Peyer's patch (tissue), 4 donors: ENCODE measurements around the gene PTRH1. TPM values are rescaled to one million over a fixed set of nuclear protein-coding genes. Genes with fewer than 3 reads are reported as not detected.
A peak's percentile ranks its signal among the peaks of the same experiment; 100 is the strongest.

Experiments used
- DNase-seq, 3 donors: peaks; one replicate each; pipeline ENCODE4 v3.0.0-alpha.2; 2017 to 2019
- H3K27ac ChIP-seq, 4 donors: fragments of 200-600 bp; sonication (generic); one replicate each; pipeline ENCODE4 v1.5.1; 2016 to 2019
- H3K27me3 ChIP-seq, 2 donors: fragments of 200-600 bp; sonication (generic); one replicate each; pipeline ENCODE4 v1.5.1; 2019
- H3K36me3 ChIP-seq, 3 donors: fragments of 200-600 bp; sonication (generic); one replicate each; pipeline ENCODE4 v1.5.1; 2016 to 2019
- H3K4me1 ChIP-seq, 4 donors: fragments of 200-600 bp; sonication (generic); one replicate each; pipeline ENCODE4 v1.5.1; 2016 to 2019
- H3K4me3 ChIP-seq, 4 donors: fragments of 200-600 bp; sonication (generic); 1 replicate in 3 of 4; 2 replicates in 1 of 4; pipeline ENCODE4 v1.5.1; 2016 to 2019; ENCODE audit warnings: mild to moderate bottlenecking in 1 of 4
- H3K9me3 ChIP-seq, 4 donors: fragments of 200-600 bp; sonication (generic); one replicate each; pipeline ENCODE4 v1.5.1; 2016 to 2019; ENCODE audit warnings: mild to moderate bottlenecking in 1 of 4
- CTCF ChIP-seq, 6 experiments: fragments of 450-650 bp in 4 of 6; fragments of 200-600 bp in 2 of 6; sonication (generic) in 1 of 6; IDR thresholded peaks; one replicate each; pipeline ENCODE4 v1.5.1; 2017 to 2019; ENCODE audit warnings: antibody characterized with exemption in 6 of 6, mild to moderate bottlenecking in 3 of 6, moderate library complexity in 1 of 6
- POLR2A ChIP-seq, 2 donors: fragments of 450-650 bp; IDR thresholded peaks; one replicate each; pipeline ENCODE4 v1.5.1; 2017; ENCODE audit warnings: antibody characterized with exemption in 2 of 2, mild to moderate bottlenecking in 2 of 2, moderate library complexity in 2 of 2
- total RNA-seq, 4 donors: library from RNA; depleted of rRNA; stranded (reverse); fragments of >200 nt; gene quantifications; one replicate each; pipeline ENCODE4 v1.1.0, GENCODE V29; 2016

PTRH1 gene
- total RNA-seq, 4 donors from 2014 or later, result 5.2 to 14.9 (median 7.9) TPM; not detected in 1

GRCh38 chr9:127667127-127667844, 48.2 kb downstream of the PTRH1 start:
- peaks cover 0 to 1% (median 0%) of the 10 kb centered on the region in 3 donors for H3K36me3 ChIP-seq
- peak overlapping the region in 1 of 4 donors; percentile 17 for H3K27ac ChIP-seq
- H3K9me3 ChIP-seq, result no peaks in the 10 kb centered on the region

GRCh38 chr9:127664678-127665507, 50.6 kb downstream of the PTRH1 start:
- DNase-seq, result peak in 1 of 3 donors; percentile 45
- TF ChIP-seq CTCF (IDR thresholded peaks at IDR 0.05) (no peak), POLR2A (IDR thresholded peaks at IDR 0.05) (no peak)
- peak overlapping the region in 3 of 4 donors; percentile 12 to 35 (median 31) for H3K27ac ChIP-seq

More at GRCh38 chr9:127667127-127667844, 48.2 kb downstream of the PTRH1 start:
- Histone ChIP-seq H3K27me3 (no peaks in the 10 kb centered on the region), H3K4me1 (no peaks in the 10 kb centered on the region), H3K4me3 (no peak overlapping the region)
- TF ChIP-seq POLR2A (IDR thresholded peaks at IDR 0.05) (no peak), CTCF (IDR thresholded peaks at IDR 0.05) (no peak)
- no peak for DNase-seq

GRCh38 chr9:127664324-127664677, 51.2 kb downstream of the PTRH1 start:
- Histone ChIP-seq H3K9me3 (no peaks in the 10 kb centered on the region), H3K36me3 (no peaks in the 10 kb centered on the region), H3K27ac (peak overlapping the region in 2 of 4 donors; percentile 31 to 35), H3K27me3 (no peaks in the 10 kb centered on the region), H3K4me3 (no peak overlapping the region), H3K4me1 (no peaks in the 10 kb centered on the region)
- TF ChIP-seq CTCF (IDR thresholded peaks at IDR 0.05), result no peak
- no peak for TF ChIP-seq POLR2A (IDR thresholded peaks at IDR 0.05)
- no peak for DNase-seq

More at GRCh38 chr9:127664678-127665507, 50.6 kb downstream of the PTRH1 start:
- no peak overlapping the region for H3K4me3 ChIP-seq
- no peaks in the 10 kb centered on the region for H3K9me3 ChIP-seq
- H3K36me3 ChIP-seq, result no peaks in the 10 kb centered on the region
- H3K4me1 ChIP-seq, result no peaks in the 10 kb centered on the region
- no peaks in the 10 kb centered on the region for H3K27me3 ChIP-seq

Other genes starting within 250 kb of the PTRH1 start
- 10 to 100 TPM in 2 of 4 donors, 1 to 10 TPM in 2; 4.4 to 90.8 (median 12.6) TPM for gene STXBP1, start 103.4 kb downstream of the PTRH1 start, total RNA-seq
- under 1 TPM in 1 of 4 donors, not detected in 3; 0.27 TPM for gene CFAP157, start 8.7 kb downstream of the PTRH1 start, total RNA-seq
- not detected for gene TTC16, start 416 bp upstream of the PTRH1 start, total RNA-seq
- gene TOR2A, start 19.6 kb upstream of the PTRH1 start, total RNA-seq, result 10 to 100 TPM; 26.4 to 70.9 (median 35.4) TPM
- 10 to 100 TPM in 1 of 4 donors, 1 to 10 TPM in 3; 1.4 to 22.3 (median 4.1) TPM for gene SH2D3C, start 63.0 kb upstream of the PTRH1 start, total RNA-seq
- gene CDK9, start 70.4 kb upstream of the PTRH1 start, total RNA-seq, result 100 to 1,000 TPM in 1 of 4 donors, 10 to 100 TPM in 3; 53.6 to 116 (median 83.9) TPM
- 100 to 1,000 TPM in 1 of 4 donors, 10 to 100 TPM in 3; 46.1 to 105 (median 71.5) TPM for gene FPGS, start 87.2 kb upstream of the PTRH1 start, total RNA-seq
- 10 to 100 TPM in 3 of 4 donors, 1 to 10 TPM in 1; 7.0 to 49.5 (median 25.0) TPM for gene ENG, start 139.0 kb upstream of the PTRH1 start, total RNA-seq
- 10 to 100 TPM in 3 of 4 donors, 1 to 10 TPM in 1; 2.5 to 22.3 (median 18.4) TPM for gene AK1, start 162.0 kb upstream of the PTRH1 start, total RNA-seq
- gene ST6GALNAC6, start 183.9 kb upstream of the PTRH1 start, total RNA-seq, result 10 to 100 TPM in 3 of 4 donors, 1 to 10 TPM in 1; 7.7 to 88.3 (median 18.9) TPM
- gene ST6GALNAC4, start 201.4 kb upstream of the PTRH1 start, total RNA-seq, result 100 to 1,000 TPM in 1 of 4 donors, 10 to 100 TPM in 3; 39.9 to 119 (median 46.7) TPM
- gene PIP5KL1, start 215.1 kb upstream of the PTRH1 start, total RNA-seq, result 1 to 10 TPM in 1 of 4 donors, not detected in 3; 2.5 TPM
- 10 to 100 TPM; 20.6 to 27.3 (median 22.1) TPM for gene DPM2, start 222.2 kb upstream of the PTRH1 start, total RNA-seq